SK-N-MC (cell line): Measurements from ENCODE around the gene PHF20.
"Not testable (repeated sequence)": the region's sequence is repeated elsewhere in the genome, so short reads cannot be mapped to it uniquely, and the experiment has no call there.

ENCODE experiments used
- DNase-seq: peaks from one replicate; pipeline ENCODE4 v3.0.0-alpha.2; 2011; ENCODE audit warnings: low read depth, low spot score
- H3K27ac ChIP-seq: fragments of 200-600 bp; sonication (generic); 2 replicates; pipeline ENCODE4 v1.5.1; 2016; ENCODE audit warnings: mixed run types
- H3K36me3 ChIP-seq: fragments of 200-600 bp; sonication (generic); 2 replicates; pipeline ENCODE4 v1.6.1; 2017; ENCODE audit warnings: antibody characterized with exemption, low read length, mixed read lengths; ENCODE audit not compliant: insufficient read depth
- H3K4me3 ChIP-seq: fragments of 200-600 bp; sonication (generic); 2 replicates; pipeline ENCODE4 v1.5.1; 2016
- H3K9ac ChIP-seq: fragments of 200-600 bp; sonication (generic); 2 replicates; pipeline ENCODE4 v1.8.0; 2017; ENCODE audit warnings: mixed run types, mixed read lengths; ENCODE audit not compliant: insufficient read length
- H3K9me3 ChIP-seq: fragments of 200-600 bp; sonication (generic); 2 replicates; pipeline ENCODE4 v1.6.1; 2017; ENCODE audit warnings: low read depth, mild to moderate bottlenecking, antibody characterized with exemption, low read length, moderate library complexity, mixed read lengths
- EZH2 ChIP-seq: fragments of 200-600 bp; sonication (generic); IDR thresholded peaks from one replicate; pipeline ENCODE4 v1.6.1; 2017; ENCODE audit warnings: antibody characterized with exemption
- FOXP2 ChIP-seq: optimal IDR thresholded peaks from 2 replicates; pipeline ENCODE3; 2011; ENCODE audit warnings: mild to moderate bottlenecking, moderate library complexity; ENCODE audit not compliant: insufficient read depth; ENCODE audit errors: extremely low read length, control extremely low read depth
- POLR2AphosphoS5 ChIP-seq: IDR thresholded peaks from 2 replicates; pipeline ENCODE4 v1.6.1; 2012; ENCODE audit warnings: mild to moderate bottlenecking, low read depth, low read length, borderline replicate concordance

PHF20 gene

GRCh38 chr20:35737865-35738333 lies 33.9 kb upstream of the PHF20 start:
- no peak for DNase-seq
- Histone ChIP-seq H3K36me3 (peaks cover 79% of the 10 kb centered on the region), H3K9me3 (no peaks in the 10 kb centered on the region), H3K27ac (no peak overlapping the region), H3K9ac (no peak overlapping the region), H3K4me3 (0 out of 2 replicates have a peak overlapping the region, but pooled peaks have one; percentile 36)
- TF ChIP-seq POLR2AphosphoS5 (no peak), EZH2 (no peak), FOXP2 (no peak)

GRCh38 chr20:35738410-35739179 lies 33.2 kb upstream of the PHF20 start:
- Histone ChIP-seq H3K36me3 (peaks cover 72% of the 10 kb centered on the region), H3K4me3 (peak overlapping the region; percentile 36; the same call in 1 of the 2 replicates), H3K27ac (no peak overlapping the region), H3K9ac (peak overlapping the region; percentile 26), H3K9me3 (no peaks in the 10 kb centered on the region)
- TF ChIP-seq POLR2AphosphoS5 (no peak), EZH2 (no peak), FOXP2 (no peak)
- DNase-seq: no peak

GRCh38 chr20:35739294-35740163 lies 32.3 kb upstream of the PHF20 start:
- H3K4me3 ChIP-seq: peak overlapping the region; percentile 90
- 0 out of 2 replicates have a peak, but pooled peaks have one; percentile 16 for TF ChIP-seq POLR2AphosphoS5
- no peak for TF ChIP-seq FOXP2
- peak overlapping the region; percentile 28; the same call in 1 of the 2 replicates for H3K27ac ChIP-seq
- H3K9me3 ChIP-seq: no peaks in the 10 kb centered on the region
- peak overlapping the region; percentile 100 for H3K9ac ChIP-seq
- peaks cover 63% of the 10 kb centered on the region for H3K36me3 ChIP-seq
- no peak for DNase-seq

- TF ChIP-seq EZH2 (no peak), FOXP2 (peak; percentile 98), POLR2AphosphoS5 (peak; percentile 93)
Measured at GRCh38 chr20:35741892-35742740, 29.7 kb upstream of the PHF20 start, which contains the start of gene RBM39. Gene RBM39, minus strand, starts transcription at chr20:35742260. Its CDS starts 1,386 bp downstream, at chr20:35740874.

GRCh38 chr20:35742741-35743523 lies 28.9 kb upstream of the PHF20 start:
- TF ChIP-seq EZH2 (no peak), POLR2AphosphoS5 (no peak), FOXP2 (no peak)
- peak overlapping the region; percentile 88 for H3K4me3 ChIP-seq
- H3K9ac ChIP-seq: peak overlapping the region; percentile 99
- peak overlapping the region; percentile 97 for H3K27ac ChIP-seq
- peaks cover 29% of the 10 kb centered on the region for H3K36me3 ChIP-seq
- no peaks in the 10 kb centered on the region for H3K9me3 ChIP-seq
- DNase-seq: no peak

More at GRCh38 chr20:35741892-35742740, 29.7 kb upstream of the PHF20 start, which contains the start of gene RBM39:
- peak within 1 kb of the TSS; percentile 99 for H3K27ac ChIP-seq
- DNase-seq: peak; percentile 100
- H3K9ac ChIP-seq: peak within 1 kb of the TSS; percentile 100
- H3K4me3 ChIP-seq: peak within 1 kb of the TSS; percentile 90
- H3K36me3 ChIP-seq: peaks cover 37% of the 10 kb centered on the region
- no peaks in the 10 kb centered on the region for H3K9me3 ChIP-seq

- Histone ChIP-seq H3K4me3 (peak overlapping the region; percentile 88; the same call in 1 of the 2 replicates), H3K9me3 (no peaks in the 10 kb centered on the region), H3K27ac (peak overlapping the region; percentile 97), H3K36me3 (peaks cover 19% of the 10 kb centered on the region), H3K9ac (peak overlapping the region; percentile 99)
- TF ChIP-seq FOXP2: no peak
- no peak for TF ChIP-seq POLR2AphosphoS5
- no peak for TF ChIP-seq EZH2
- DNase-seq: no peak
Measured at GRCh38 chr20:35743693-35744491, 27.9 kb upstream of the PHF20 start.

- peaks cover 14% of the 10 kb centered on the region for H3K36me3 ChIP-seq
- H3K9me3 ChIP-seq, H3K4me3 ChIP-seq, H3K9ac ChIP-seq, H3K27ac ChIP-seq, DNase-seq: not testable (repeated sequence)
Measured at GRCh38 chr20:35744492-35744841, 27.3 kb upstream of the PHF20 start.
